HG02938 (cell line): ENCODE data around the gene FBLN2.

ENCODE experiments used
- ATAC-seq: cut with Tn5 transposase; IDR thresholded peaks from one replicate; pipeline ENCODE4 v1.9.1; 2021; ENCODE audit warnings: mild to moderate bottlenecking, moderate library complexity; ENCODE audit not compliant: unreplicated experiment

Gene FBLN2

GRCh38 chr3:13617981-13618380, 69.1 kb downstream of the FBLN2 start:
- ATAC-seq: no peak

GRCh38 chr3:13618836-13619235, 69.9 kb downstream of the FBLN2 start:
- ATAC-seq: no peak

GRCh38 chr3:13619661-13620230, 70.8 kb downstream of the FBLN2 start:
- ATAC-seq: no peak

- ATAC-seq: no peak
Measured at GRCh38 chr3:13620281-13620680, 71.4 kb downstream of the FBLN2 start.

- ATAC-seq: no peak
Measured at GRCh38 chr3:13620776-13621365, 71.9 kb downstream of the FBLN2 start.

- ATAC-seq: no peak
Measured at GRCh38 chr3:13621381-13622221, 72.7 kb downstream of the FBLN2 start.

- ATAC-seq: no peak
Measured at GRCh38 chr3:13622356-13622755, 73.4 kb downstream of the FBLN2 start.

- no peak for ATAC-seq
Measured at GRCh38 chr3:13623101-13623654, 74.3 kb downstream of the FBLN2 start.

- no peak for ATAC-seq
Measured at GRCh38 chr3:13624021-13624420, 75.1 kb downstream of the FBLN2 start.

- ATAC-seq: no peak
Measured at GRCh38 chr3:13624671-13625125, 75.8 kb downstream of the FBLN2 start.

- no peak for ATAC-seq
Measured at GRCh38 chr3:13626396-13626795, 77.5 kb downstream of the FBLN2 start.

- no peak for ATAC-seq
Measured at GRCh38 chr3:13626915-13627460, 78.1 kb downstream of the FBLN2 start.

GRCh38 chr3:13627681-13628080, 78.8 kb downstream of the FBLN2 start:
- no peak for ATAC-seq

GRCh38 chr3:13628432-13628831, 79.5 kb downstream of the FBLN2 start:
- ATAC-seq: no peak

GRCh38 chr3:13628841-13629551, 80.1 kb downstream of the FBLN2 start:
- no peak for ATAC-seq

GRCh38 chr3:13629644-13630043, 80.7 kb downstream of the FBLN2 start:
- ATAC-seq: no peak

GRCh38 chr3:13631256-13631655, 82.3 kb downstream of the FBLN2 start:
- no peak for ATAC-seq

- ATAC-seq: no peak
Measured at GRCh38 chr3:13633176-13633575, 84.3 kb downstream of the FBLN2 start.

GRCh38 chr3:13634151-13634550, 85.2 kb downstream of the FBLN2 start:
- no peak for ATAC-seq

- ATAC-seq: no peak
Measured at GRCh38 chr3:13634615-13635014, 85.7 kb downstream of the FBLN2 start.

- no peak for ATAC-seq
Measured at GRCh38 chr3:13636186-13636585, 87.3 kb downstream of the FBLN2 start.
